ENCODE measurements around the gene WDR54.

Gene WDR54

DNA sequence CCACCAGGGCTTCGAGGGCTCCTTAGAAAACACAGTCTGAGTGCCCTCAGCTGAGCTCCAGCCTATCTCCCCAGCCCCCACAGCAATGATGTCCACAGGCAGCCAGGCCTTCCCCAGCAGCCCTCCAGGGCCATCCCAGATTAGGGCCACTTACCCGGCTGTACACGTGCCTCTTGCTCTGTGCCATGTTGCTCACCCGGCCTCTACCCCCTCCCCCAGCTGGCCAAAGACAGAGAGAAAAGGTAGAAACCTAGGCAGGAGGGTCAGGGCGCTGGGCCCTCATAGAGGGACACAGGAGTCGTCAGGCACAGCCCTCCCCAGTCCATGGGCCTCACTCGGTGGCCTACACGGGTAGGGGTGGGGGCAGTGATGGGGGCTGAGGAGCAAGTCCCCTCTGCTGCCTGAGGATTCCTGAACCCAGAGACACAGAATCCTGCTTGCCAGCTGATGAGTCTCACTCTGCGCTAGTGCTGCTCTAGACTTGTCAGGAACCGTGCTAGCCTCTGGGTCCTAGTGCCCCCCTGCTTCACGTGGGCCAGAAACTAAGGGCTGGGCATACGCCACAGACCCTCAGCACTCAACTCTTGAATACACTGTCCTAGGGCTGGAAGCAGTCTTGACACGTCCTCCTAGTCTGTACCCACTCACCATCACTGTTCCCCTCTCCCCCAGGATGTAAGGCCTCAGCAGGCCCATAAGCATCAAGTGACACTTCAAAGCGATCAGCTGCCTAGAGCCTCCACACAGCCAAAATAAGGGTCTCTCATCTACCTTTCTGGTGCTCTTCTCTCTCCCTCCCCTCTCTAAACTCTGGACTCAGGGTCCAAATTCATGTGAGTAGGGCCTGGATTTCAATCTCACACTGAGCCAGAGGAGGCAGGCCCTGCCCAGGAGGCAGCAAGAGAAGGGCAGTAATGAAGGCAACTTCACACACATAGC, 41.4 kb upstream of the WDR54 start, which contains the start of gene DCTN1:
Gene DCTN1 (minus strand): TSS at position 461 of the 939 bp plus-strand sequence. CDS start 274 bp downstream, at position 187.
- TF ChIP-seq, protein P1, sequence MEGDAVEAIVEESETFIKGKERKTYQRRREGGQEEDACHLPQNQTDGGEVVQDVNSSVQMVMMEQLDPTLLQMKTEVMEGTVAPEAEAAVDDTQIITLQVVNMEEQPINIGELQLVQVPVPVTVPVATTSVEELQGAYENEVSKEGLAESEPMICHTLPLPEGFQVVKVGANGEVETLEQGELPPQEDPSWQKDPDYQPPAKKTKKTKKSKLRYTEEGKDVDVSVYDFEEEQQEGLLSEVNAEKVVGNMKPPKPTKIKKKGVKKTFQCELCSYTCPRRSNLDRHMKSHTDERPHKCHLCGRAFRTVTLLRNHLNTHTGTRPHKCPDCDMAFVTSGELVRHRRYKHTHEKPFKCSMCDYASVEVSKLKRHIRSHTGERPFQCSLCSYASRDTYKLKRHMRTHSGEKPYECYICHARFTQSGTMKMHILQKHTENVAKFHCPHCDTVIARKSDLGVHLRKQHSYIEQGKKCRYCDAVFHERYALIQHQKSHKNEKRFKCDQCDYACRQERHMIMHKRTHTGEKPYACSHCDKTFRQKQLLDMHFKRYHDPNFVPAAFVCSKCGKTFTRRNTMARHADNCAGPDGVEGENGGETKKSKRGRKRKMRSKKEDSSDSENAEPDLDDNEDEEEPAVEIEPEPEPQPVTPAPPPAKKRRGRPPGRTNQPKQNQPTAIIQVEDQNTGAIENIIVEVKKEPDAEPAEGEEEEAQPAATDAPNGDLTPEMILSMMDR (conservative IDR thresholded peaks at IDR 0.05), result no peak
- no peak for TF ChIP-seq ZFX (IDR thresholded peaks at IDR 0.05)
- no peak within 1 kb of the TSS; the same call in 1 of the 2 replicates for H3K27ac ChIP-seq

DNA sequence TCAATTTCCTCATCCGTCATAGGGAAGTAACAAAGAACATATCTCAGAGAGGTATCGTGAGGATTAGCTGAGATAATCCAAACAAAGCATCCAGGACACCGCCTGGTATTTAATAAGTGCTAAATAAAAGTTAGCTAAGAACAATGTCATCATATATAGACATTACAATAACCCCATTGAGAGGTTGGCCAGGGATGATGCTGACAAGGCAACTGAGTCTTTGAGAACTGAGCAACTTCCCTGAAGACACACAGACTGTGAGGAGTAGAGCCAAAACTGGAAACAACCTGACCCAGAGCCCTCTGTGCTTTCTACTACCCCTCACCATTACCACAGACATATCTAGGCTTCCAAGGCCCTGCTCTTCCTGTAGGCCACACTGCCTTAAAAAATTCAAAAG, 39.8 kb upstream of the WDR54 start:
- TF ChIP-seq, protein P1 (conservative IDR thresholded peaks at IDR 0.05), result no peak
- TF ChIP-seq ZFX (IDR thresholded peaks at IDR 0.05), result no peak
- no peak overlapping the region for H3K27ac ChIP-seq

- H3K27ac ChIP-seq, result peak overlapping the region; percentile 49; the same call in 1 of the 2 replicates
- TF ChIP-seq ZFX (IDR thresholded peaks at IDR 0.05), result no peak
- TF ChIP-seq, protein P1 (conservative IDR thresholded peaks at IDR 0.05), result no peak
Measured at GRCh38 chr2:74383254-74383653, 38.3 kb upstream of the WDR54 start.

GRCh38 chr2:74384051-74384450, 37.5 kb upstream of the WDR54 start:
- no peak overlapping the region for H3K27ac ChIP-seq
- TF ChIP-seq ZFX (IDR thresholded peaks at IDR 0.05), result no peak
- TF ChIP-seq, protein P1 (conservative IDR thresholded peaks at IDR 0.05), result no peak

DNA sequence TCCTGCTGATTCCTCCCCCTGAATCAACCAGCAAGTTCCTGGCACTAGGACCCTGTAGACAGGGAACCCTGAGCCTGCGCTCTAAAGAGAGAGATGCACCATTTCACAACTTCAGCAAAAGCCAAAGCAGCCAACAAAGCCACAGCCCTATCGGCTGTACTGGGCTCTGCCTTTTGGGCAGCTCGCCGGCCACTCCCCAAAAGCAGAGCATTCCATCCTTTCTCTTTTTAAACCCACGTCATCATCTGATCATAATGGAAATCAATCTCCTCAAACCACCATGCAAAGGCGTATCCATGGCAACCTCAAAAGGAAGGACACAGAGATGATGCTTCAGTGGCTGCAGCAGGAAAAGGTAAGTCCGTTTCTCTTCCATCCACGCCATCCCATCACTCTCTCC, 36.1 kb upstream of the WDR54 start:
- no peak overlapping the region for H3K27ac ChIP-seq
- TF ChIP-seq, protein P1 (conservative IDR thresholded peaks at IDR 0.05), result no peak

DNA sequence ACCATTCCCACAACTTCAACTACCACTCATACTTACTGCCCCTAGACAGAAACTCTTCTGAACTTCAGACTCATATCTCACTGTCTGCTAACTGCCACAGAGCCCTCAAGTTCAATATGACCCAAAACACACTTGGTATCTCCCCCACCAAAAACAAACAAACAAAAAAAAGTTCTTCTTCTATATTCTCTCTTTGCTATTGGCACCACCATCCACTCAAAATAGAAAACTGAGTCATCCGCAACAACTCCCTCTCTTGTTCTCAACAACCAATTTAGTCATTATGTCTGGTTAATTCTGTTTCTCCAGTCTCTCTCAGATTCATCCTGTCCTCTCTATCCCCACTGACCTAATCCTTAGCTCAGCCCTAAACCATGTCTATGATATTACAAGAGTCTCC, 34.2 kb upstream of the WDR54 start:
- H3K27ac ChIP-seq, result no peak overlapping the region
- no peak for TF ChIP-seq ZFX (IDR thresholded peaks at IDR 0.05)
- TF ChIP-seq, protein P1 (conservative IDR thresholded peaks at IDR 0.05), result no peak

DNA sequence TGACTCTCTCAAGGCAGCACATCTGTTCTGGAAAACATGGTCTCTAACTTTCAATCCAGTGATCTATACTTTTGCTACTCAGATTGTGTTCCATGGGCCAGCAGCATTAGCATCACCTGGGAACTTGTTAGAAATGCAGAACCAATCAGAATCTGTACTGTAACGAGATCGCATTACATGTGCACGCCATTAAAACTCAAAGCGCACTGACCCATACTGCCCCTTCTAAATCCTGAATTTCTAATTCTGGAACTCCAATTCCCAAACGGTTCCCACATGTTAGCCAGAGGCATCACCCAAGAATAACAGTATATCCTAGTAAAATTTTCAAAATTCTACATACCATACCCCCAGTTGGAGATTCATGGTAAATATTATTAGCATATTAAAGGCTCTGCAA, 30.9 kb upstream of the WDR54 start:
- no peak overlapping the region for H3K27ac ChIP-seq
- TF ChIP-seq ZFX (IDR thresholded peaks at IDR 0.05), result no peak
- TF ChIP-seq, protein P1 (conservative IDR thresholded peaks at IDR 0.05), result no peak

Data from C4-2B (cell line).